OCI-LY1 (cell line): ENCODE measurements around the gene CD2AP.

ENCODE experiments used
- H2AFZ ChIP-seq: fragments of 200-600 bp; sonication (generic), shearing (Covaris generic); 2 replicates; pipeline ENCODE4 v1.6.0; 2014; ENCODE audit warnings: antibody characterized with exemption, mild to moderate bottlenecking, low read length
- H3F3A ChIP-seq: fragments of 200-600 bp; sonication (generic), shearing (Covaris generic); 2 replicates; pipeline ENCODE4 v1.6.0; 2014; ENCODE audit warnings: mild to moderate bottlenecking, antibody characterized with exemption, low read length, moderate library complexity; ENCODE audit not compliant: insufficient read depth
- H3K27ac ChIP-seq: fragments of 200-600 bp; sonication (generic); 2 replicates; pipeline ENCODE4 v1.5.1; 2014; ENCODE audit warnings: low read length, mixed run types, mild to moderate bottlenecking, low read depth; ENCODE audit not compliant: poor library complexity, severe bottlenecking
- H3K27me3 ChIP-seq: fragments of 200-600 bp; sonication (generic); 2 replicates; pipeline ENCODE4 v1.6.0; 2014; ENCODE audit warnings: antibody characterized with exemption, mild to moderate bottlenecking, low read length, moderate library complexity; ENCODE audit not compliant: insufficient read depth
- H3K36me3 ChIP-seq: fragments of 200-600 bp; sonication (generic); 2 replicates; pipeline ENCODE4 v1.6.1; 2014; ENCODE audit warnings: mild to moderate bottlenecking, antibody characterized with exemption, low read length, moderate library complexity, mixed read lengths; ENCODE audit not compliant: insufficient read depth
- H3K4me1 ChIP-seq: fragments of 200-600 bp; sonication (generic); 2 replicates; pipeline ENCODE4 v1.5.1; 2014; ENCODE audit warnings: mild to moderate bottlenecking, low read length, moderate library complexity; ENCODE audit not compliant: insufficient read depth, severe bottlenecking
- H3K4me2 ChIP-seq: fragments of 200-600 bp; sonication (generic), shearing (Covaris generic); 2 replicates; pipeline ENCODE4 v1.6.1; 2014; ENCODE audit warnings: low read length
- H3K4me3 ChIP-seq: fragments of 200-600 bp; sonication (generic); 2 replicates; pipeline ENCODE4 v1.5.1; 2014; ENCODE audit warnings: low read length, low read depth, mild to moderate bottlenecking, mixed read lengths; ENCODE audit not compliant: poor library complexity, severe bottlenecking
- H3K79me2 ChIP-seq: fragments of 200-600 bp; shearing (Covaris generic); 2 replicates; pipeline ENCODE4 v1.6.1; 2016; ENCODE audit warnings: mixed run types, low read length, mixed read lengths; ENCODE audit not compliant: insufficient read depth
- H3K9ac ChIP-seq: fragments of 200-600 bp; sonication (generic), shearing (Covaris generic); 2 replicates; pipeline ENCODE4 v1.6.1; 2014; ENCODE audit warnings: mild to moderate bottlenecking, low read length, mixed read lengths
- H3K9me2 ChIP-seq: fragments of 200-600 bp; sonication (generic), shearing (Covaris generic); 2 replicates; pipeline ENCODE4 v1.6.1; 2014; ENCODE audit warnings: low read depth, mild to moderate bottlenecking, low read length, mixed read lengths
- H3K9me3 ChIP-seq: fragments of 200-600 bp; shearing (Covaris generic); 2 replicates; pipeline ENCODE4 v1.6.1; 2014; ENCODE audit warnings: low read length, mixed read lengths
- H4K20me1 ChIP-seq: fragments of 200-600 bp; sonication (generic), shearing (Covaris generic); 2 replicates; pipeline ENCODE4 v1.6.0; 2016; ENCODE audit warnings: mild to moderate bottlenecking, low read length; ENCODE audit not compliant: insufficient read depth
- CTCF ChIP-seq: fragments of 200-600 bp; sonication (generic), shearing (Covaris generic); IDR thresholded peaks from 2 replicates; pipeline ENCODE4 v1.5.1; 2017; ENCODE audit warnings: mild to moderate bottlenecking, antibody characterized with exemption, low read length, moderate library complexity, mixed read lengths
- EZH2 ChIP-seq: fragments of 200-600 bp; sonication (generic), shearing (Covaris generic); IDR thresholded peaks from 2 replicates; pipeline ENCODE4 v1.8.0; 2017; ENCODE audit warnings: borderline replicate concordance, mixed run types, mild to moderate bottlenecking, antibody characterized with exemption, low read length, moderate library complexity, mixed read lengths

Gene CD2AP

GRCh38 chr6:47603227-47603626 lies 125.6 kb downstream of the CD2AP start:
- no peak for TF ChIP-seq EZH2
- TF ChIP-seq CTCF, result no peak

GRCh38 chr6:47603995-47604394 lies 126.4 kb downstream of the CD2AP start:
- Histone ChIP-seq H3K36me3 (peaks cover 53% of the 10 kb centered on the region), H3K79me2 (no peaks in the 10 kb centered on the region)
- no peak for TF ChIP-seq EZH2
- no peak for TF ChIP-seq CTCF

More at GRCh38 chr6:47603227-47603626, 125.6 kb downstream of the CD2AP start:
- Histone ChIP-seq H3K27me3 (no peaks in the 10 kb centered on the region), H4K20me1 (no peaks in the 10 kb centered on the region), H3K79me2 (no peaks in the 10 kb centered on the region), H3K4me2 (no peak overlapping the region), H2AFZ (no peak overlapping the region), H3K9me2 (no peaks in the 10 kb centered on the region), H3K27ac (no peak overlapping the region), H3K4me3 (no peak overlapping the region), H3F3A (no peaks in the 10 kb centered on the region), H3K36me3 (peaks cover 49% of the 10 kb centered on the region), H3K9ac (no peak overlapping the region), H3K4me1 (no peaks in the 10 kb centered on the region), H3K9me3 (no peaks in the 10 kb centered on the region)

GRCh38 chr6:47621838-47622449 lies 144.4 kb downstream of the CD2AP start:
- TF ChIP-seq EZH2 (no peak), CTCF (no peak)
- Histone ChIP-seq H3K27ac (no peak overlapping the region), H3K4me3 (no peak overlapping the region), H3K36me3 (peaks cover 69% of the 10 kb centered on the region), H3F3A (no peaks in the 10 kb centered on the region), H3K9ac (no peak overlapping the region), H3K4me1 (no peaks in the 10 kb centered on the region), H3K4me2 (no peak overlapping the region), H2AFZ (no peak overlapping the region), H4K20me1 (no peaks in the 10 kb centered on the region), H3K79me2 (no peaks in the 10 kb centered on the region), H3K9me2 (no peaks in the 10 kb centered on the region), H3K9me3 (no peaks in the 10 kb centered on the region), H3K27me3 (no peaks in the 10 kb centered on the region)

More at GRCh38 chr6:47603995-47604394, 126.4 kb downstream of the CD2AP start:
- Histone ChIP-seq H3K27ac (no peak overlapping the region), H3F3A (no peaks in the 10 kb centered on the region), H3K4me2 (no peak overlapping the region), H3K4me1 (no peaks in the 10 kb centered on the region), H3K4me3 (no peak overlapping the region), H3K9ac (no peak overlapping the region), H3K9me2 (no peaks in the 10 kb centered on the region), H4K20me1 (no peaks in the 10 kb centered on the region), H3K27me3 (no peaks in the 10 kb centered on the region), H2AFZ (no peak overlapping the region), H3K9me3 (no peaks in the 10 kb centered on the region)
